ENCODE results near the gene TTC39B.

Gene TTC39B

DNA sequence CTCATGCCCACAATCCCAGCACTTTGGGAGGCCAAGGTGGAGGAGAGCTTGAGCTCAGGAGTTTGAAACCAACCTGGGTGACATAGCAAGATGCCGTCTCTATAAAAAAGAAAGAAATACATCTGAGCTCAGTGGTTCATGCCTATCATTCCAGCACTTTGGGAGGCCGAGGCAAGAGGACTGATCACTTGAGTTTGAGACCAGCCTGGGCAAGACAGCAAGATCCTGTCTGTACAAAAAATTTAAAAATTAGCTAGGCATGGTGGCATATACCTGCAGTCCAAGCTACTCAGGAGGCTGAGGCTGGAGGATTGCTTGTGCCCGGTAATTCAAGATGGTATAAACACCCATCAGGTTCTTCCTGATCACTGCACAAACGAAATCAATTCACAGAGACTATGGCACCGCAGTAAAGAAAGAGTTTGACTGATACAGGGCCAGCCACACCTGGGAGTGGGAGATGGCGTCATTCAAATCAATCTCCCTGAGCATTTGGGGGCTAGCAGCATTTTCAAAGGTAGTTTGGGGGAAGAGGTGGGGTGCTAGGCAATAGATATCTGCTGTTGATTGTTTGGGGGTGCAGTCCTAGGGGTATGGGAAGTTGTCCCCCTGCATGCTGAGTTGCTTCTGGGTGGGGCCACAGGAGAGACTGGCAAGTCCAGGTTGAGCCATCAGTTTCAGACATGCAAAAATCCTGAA is 169.2 kb downstream of the TTC39B start:
- H3K4me1 ChIP-seq (ENCODE audit: control insufficient read depth, insufficient read depth, low read length) = no peaks in the 10 kb centered on the region
- H3K27ac ChIP-seq (ENCODE audit: extremely low read depth, low read depth, low read length) = no peak overlapping the region
- CTCF ChIA-PET = interaction anchor here (0.6 kb wide), 2 partner anchors 13 to 33 kb away, joined by 4 to 5 read pairs; no protein-coding TSS in a partner anchor
- H3K9me3 ChIP-seq (ENCODE audit: control insufficient read depth, insufficient read depth, low read depth, low read length) = no peaks in the 10 kb centered on the region
- TF ChIP-seq ZNF292 (tag by site-specific recombination; IDR thresholded peaks at IDR 0.05; ENCODE audit: borderline replicate concordance, low read depth) = no peak
- H3K36me3 ChIP-seq (ENCODE audit: control insufficient read depth in 2 of 2, insufficient read depth in 1 of 2, low read length in 2 of 2) = no peaks in the 10 kb centered on the region
- POLR2A ChIA-PET = no interaction called here
- no peak overlapping the region for H3K4me3 ChIP-seq (ENCODE audit: low read depth, low read length)

DNA sequence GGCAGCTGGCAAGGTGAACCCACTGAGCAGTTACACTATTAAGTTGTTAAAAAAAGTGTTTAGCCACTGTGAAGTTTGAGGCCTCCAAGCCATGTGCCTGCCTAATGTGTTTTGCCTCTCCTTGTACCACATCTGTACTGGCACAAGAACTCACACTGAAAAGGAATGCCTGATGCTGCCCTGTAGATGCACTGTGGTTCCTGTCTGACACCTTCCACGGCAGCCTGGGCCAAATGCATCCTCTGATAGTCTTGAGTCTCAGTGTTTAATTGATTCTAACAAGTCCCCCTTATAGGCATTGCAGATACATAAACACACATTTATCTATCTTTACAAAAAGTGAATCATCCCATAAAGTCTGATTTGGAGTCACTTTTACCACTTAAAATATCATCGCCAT is 169.9 kb downstream of the TTC39B start:
- no peak overlapping the region for H3K4me3 ChIP-seq (ENCODE audit: low read depth, low read length)
- CTCF ChIA-PET = interaction anchor here (0.6 to 2.6 kb wide), 4 partner anchors 32 to 502 kb away, joined by 3 to 12 read pairs (median 8); no protein-coding TSS in a partner anchor
- H3K36me3 ChIP-seq (ENCODE audit: control insufficient read depth in 2 of 2, insufficient read depth in 1 of 2, low read length in 2 of 2) = no peaks in the 10 kb centered on the region
- POLR2A ChIA-PET = no interaction called here
- no peaks in the 10 kb centered on the region for H3K4me1 ChIP-seq (ENCODE audit: control insufficient read depth, insufficient read depth, low read length)
- no peak overlapping the region for H3K27ac ChIP-seq (ENCODE audit: extremely low read depth, low read depth, low read length)
- peak; percentile 45; the same call in 1 of the 2 replicates for TF ChIP-seq ZNF549 (tag by site-specific recombination; IDR thresholded peaks at IDR 0.05)
- TF ChIP-seq ZNF132 (tag by site-specific recombination; IDR thresholded peaks at IDR 0.05; ENCODE audit: borderline replicate concordance) = no peak
- TF ChIP-seq, protein P1, sequence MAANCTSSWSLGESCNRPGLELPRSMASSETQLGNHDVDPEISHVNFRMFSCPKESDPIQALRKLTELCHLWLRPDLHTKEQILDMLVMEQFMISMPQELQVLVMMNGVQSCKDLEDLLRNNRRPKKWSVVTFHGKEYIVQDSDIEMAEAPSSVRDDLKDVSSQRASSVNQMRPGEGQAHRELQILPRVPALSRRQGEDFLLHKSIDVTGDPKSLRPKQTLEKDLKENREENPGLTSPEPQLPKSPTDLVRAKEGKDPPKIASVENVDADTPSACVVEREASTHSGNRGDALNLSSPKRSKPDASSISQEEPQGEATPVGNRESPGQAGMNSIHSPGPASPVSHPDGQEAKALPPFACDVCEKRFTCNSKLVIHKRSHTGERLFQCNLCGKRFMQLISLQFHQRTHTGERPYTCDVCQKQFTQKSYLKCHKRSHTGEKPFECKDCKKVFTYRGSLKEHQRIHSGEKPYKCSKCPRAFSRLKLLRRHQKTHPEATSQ (tag by site-specific recombination; IDR thresholded peaks at IDR 0.05) = no peak
- H3K9me3 ChIP-seq (ENCODE audit: control insufficient read depth, insufficient read depth, low read depth, low read length) = no peaks in the 10 kb centered on the region

DNA sequence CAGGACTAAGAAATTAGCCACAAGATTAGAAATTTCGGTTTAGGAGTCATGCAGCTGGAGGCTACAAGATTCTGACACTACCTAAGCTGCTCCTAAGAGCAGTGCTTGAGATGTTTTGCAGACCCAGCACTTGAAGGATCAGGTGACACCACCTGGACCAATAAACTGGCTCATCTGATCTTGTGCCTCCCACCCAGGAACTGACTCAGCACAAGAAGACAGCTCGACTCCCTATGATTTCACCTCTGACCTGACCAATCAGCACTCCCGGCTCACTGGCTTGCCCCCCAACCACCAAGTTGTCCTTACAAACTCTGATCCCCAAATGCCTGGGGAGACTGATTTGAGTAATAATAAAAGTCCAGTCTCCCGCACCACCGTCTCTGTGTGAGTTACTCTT is 170.4 kb downstream of the TTC39B start:
- no peak overlapping the region for H3K4me3 ChIP-seq (ENCODE audit: low read depth, low read length)
- ChIA-PET POLR2A (no interaction called here), CTCF (interaction anchor here (0.6 to 2.6 kb wide), 6 partner anchors 15 to 502 kb away, joined by 3 to 50 read pairs (median 10); partner anchors contain the start of gene CCDC171)
- TF ChIP-seq BCL11B (tag by site-specific recombination; IDR thresholded peaks at IDR 0.05; ENCODE audit: low read depth) (no peak), ZNF521 (tag by site-specific recombination; IDR thresholded peaks at IDR 0.05) (no peak), ZNF221 (tag by site-specific recombination; IDR thresholded peaks at IDR 0.05; ENCODE audit: borderline replicate concordance) (no peak), ZNF19 (tag by site-specific recombination; IDR thresholded peaks at IDR 0.05; ENCODE audit: low read depth) (no peak), ZNF248 (tag by site-specific recombination; IDR thresholded peaks at IDR 0.05) (no peak), ZNF366 (tag by site-specific recombination; conservative IDR thresholded peaks at IDR 0.05) (no peak), ZNF791 (tag by site-specific recombination; IDR thresholded peaks at IDR 0.05) (no peak), ZFP3 (tag by site-specific recombination; IDR thresholded peaks at IDR 0.05; ENCODE audit: low read depth) (no peak)
- TF ChIP-seq, protein P2, sequence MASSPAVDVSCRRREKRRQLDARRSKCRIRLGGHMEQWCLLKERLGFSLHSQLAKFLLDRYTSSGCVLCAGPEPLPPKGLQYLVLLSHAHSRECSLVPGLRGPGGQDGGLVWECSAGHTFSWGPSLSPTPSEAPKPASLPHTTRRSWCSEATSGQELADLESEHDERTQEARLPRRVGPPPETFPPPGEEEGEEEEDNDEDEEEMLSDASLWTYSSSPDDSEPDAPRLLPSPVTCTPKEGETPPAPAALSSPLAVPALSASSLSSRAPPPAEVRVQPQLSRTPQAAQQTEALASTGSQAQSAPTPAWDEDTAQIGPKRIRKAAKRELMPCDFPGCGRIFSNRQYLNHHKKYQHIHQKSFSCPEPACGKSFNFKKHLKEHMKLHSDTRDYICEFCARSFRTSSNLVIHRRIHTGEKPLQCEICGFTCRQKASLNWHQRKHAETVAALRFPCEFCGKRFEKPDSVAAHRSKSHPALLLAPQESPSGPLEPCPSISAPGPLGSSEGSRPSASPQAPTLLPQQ (tag by site-specific recombination; IDR thresholded peaks at IDR 0.05) = no peak
- TF ChIP-seq, protein P3, sequence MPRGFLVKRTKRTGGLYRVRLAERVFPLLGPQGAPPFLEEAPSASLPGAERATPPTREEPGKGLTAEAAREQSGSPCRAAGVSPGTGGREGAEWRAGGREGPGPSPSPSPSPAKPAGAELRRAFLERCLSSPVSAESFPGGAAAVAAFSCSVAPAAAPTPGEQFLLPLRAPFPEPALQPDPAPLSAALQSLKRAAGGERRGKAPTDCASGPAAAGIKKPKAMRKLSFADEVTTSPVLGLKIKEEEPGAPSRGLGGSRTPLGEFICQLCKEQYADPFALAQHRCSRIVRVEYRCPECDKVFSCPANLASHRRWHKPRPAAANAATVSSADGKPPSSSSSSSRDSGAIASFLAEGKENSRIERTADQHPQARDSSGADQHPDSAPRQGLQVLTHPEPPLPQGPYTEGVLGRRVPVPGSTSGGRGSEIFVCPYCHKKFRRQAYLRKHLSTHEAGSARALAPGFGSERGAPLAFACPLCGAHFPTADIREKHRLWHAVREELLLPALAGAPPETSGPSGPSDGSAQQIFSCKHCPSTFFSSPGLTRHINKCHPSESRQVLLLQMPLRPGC (tag by site-specific recombination; IDR thresholded peaks at IDR 0.05) = no peak
- no peaks in the 10 kb centered on the region for H3K36me3 ChIP-seq (ENCODE audit: control insufficient read depth in 2 of 2, insufficient read depth in 1 of 2, low read length in 2 of 2)
- no peaks in the 10 kb centered on the region for H3K4me1 ChIP-seq (ENCODE audit: control insufficient read depth, insufficient read depth, low read length)
- no peaks in the 10 kb centered on the region for H3K9me3 ChIP-seq (ENCODE audit: control insufficient read depth, insufficient read depth, low read depth, low read length)
- H3K27ac ChIP-seq (ENCODE audit: extremely low read depth, low read depth, low read length) = no peak overlapping the region
